ENCODE data around the gene PHKB.

- TF ChIP-seq, protein P1, sequence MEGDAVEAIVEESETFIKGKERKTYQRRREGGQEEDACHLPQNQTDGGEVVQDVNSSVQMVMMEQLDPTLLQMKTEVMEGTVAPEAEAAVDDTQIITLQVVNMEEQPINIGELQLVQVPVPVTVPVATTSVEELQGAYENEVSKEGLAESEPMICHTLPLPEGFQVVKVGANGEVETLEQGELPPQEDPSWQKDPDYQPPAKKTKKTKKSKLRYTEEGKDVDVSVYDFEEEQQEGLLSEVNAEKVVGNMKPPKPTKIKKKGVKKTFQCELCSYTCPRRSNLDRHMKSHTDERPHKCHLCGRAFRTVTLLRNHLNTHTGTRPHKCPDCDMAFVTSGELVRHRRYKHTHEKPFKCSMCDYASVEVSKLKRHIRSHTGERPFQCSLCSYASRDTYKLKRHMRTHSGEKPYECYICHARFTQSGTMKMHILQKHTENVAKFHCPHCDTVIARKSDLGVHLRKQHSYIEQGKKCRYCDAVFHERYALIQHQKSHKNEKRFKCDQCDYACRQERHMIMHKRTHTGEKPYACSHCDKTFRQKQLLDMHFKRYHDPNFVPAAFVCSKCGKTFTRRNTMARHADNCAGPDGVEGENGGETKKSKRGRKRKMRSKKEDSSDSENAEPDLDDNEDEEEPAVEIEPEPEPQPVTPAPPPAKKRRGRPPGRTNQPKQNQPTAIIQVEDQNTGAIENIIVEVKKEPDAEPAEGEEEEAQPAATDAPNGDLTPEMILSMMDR (IDR thresholded peaks at IDR 0.05): no peak
- no peak for TF ChIP-seq POLR2A (IDR thresholded peaks at IDR 0.05)
Measured at GRCh38 chr16:47519037-47519436, 57.9 kb downstream of the PHKB start.
